Endodermal cell (in vitro differentiated cells): Measurements from ENCODE around the gene MIF4GD. TPM values are rescaled to one million over a fixed set of nuclear protein-coding genes. Genes with fewer than 3 reads are reported as not detected.

ENCODE experiments used
- DNase-seq: peaks from one replicate; pipeline ENCODE4 v3.0.0-alpha.2; 2017
- H3K27ac ChIP-seq: 2 replicates; pipeline ENCODE4 v1.5.1; 2013; ENCODE audit warnings: mild to moderate bottlenecking, low read depth, low read length, moderate library complexity
- H3K27me3 ChIP-seq: 2 replicates; pipeline ENCODE4 v1.6.1; 2013; ENCODE audit warnings: mild to moderate bottlenecking, low read length, moderate library complexity; ENCODE audit not compliant: insufficient read depth, control insufficient read depth, poor library complexity, severe bottlenecking
- H3K36me3 ChIP-seq: 2 replicates; pipeline ENCODE4 v1.7.0; 2013; ENCODE audit warnings: mild to moderate bottlenecking, low read length, moderate library complexity; ENCODE audit not compliant: control insufficient read depth, insufficient read depth
- H3K4me1 ChIP-seq: one replicate; pipeline ENCODE4 v1.7.0; 2013; ENCODE audit warnings: low read length; ENCODE audit not compliant: control insufficient read depth, insufficient read depth
- H3K4me3 ChIP-seq: 2 replicates; pipeline ENCODE4 v1.5.1; 2013; ENCODE audit warnings: mild to moderate bottlenecking, low read length, moderate library complexity
- H3K9ac ChIP-seq: 2 replicates; pipeline ENCODE4 v1.6.1; 2013; ENCODE audit warnings: mild to moderate bottlenecking, low read length, moderate library complexity; ENCODE audit not compliant: poor library complexity, severe bottlenecking; ENCODE audit errors: extremely low read depth
- H3K9me3 ChIP-seq: 2 replicates; pipeline ENCODE4 v1.6.1; 2013; ENCODE audit warnings: mild to moderate bottlenecking, low read length, moderate library complexity; ENCODE audit not compliant: control insufficient read depth
- H3K27ac Mint-ChIP-seq: 2 replicates; pipeline ENCODE4 v1.8.0; 2020; ENCODE audit warnings: mixed read lengths
- H3K27me3 Mint-ChIP-seq: 2 replicates; pipeline ENCODE4 v1.8.0; 2021; ENCODE audit warnings: mild to moderate bottlenecking, mixed read lengths; ENCODE audit not compliant: insufficient read depth
- H3K36me3 Mint-ChIP-seq: 2 replicates; pipeline ENCODE4 v1.8.0; 2020; ENCODE audit warnings: low read depth, mixed read lengths
- H3K4me1 Mint-ChIP-seq: 2 replicates; pipeline ENCODE4 v1.8.0; 2020; ENCODE audit warnings: mixed read lengths
- H3K4me3 Mint-ChIP-seq: 2 replicates; pipeline ENCODE4 v1.8.0; 2020; ENCODE audit warnings: mild to moderate bottlenecking, moderate library complexity, mixed read lengths
- H3K9me3 Mint-ChIP-seq: 2 replicates; pipeline ENCODE4 v1.8.0; 2020; ENCODE audit warnings: mild to moderate bottlenecking, mixed read lengths
- CTCF ChIP-seq: fragments of 200-600 bp; sonication (generic); conservative IDR thresholded peaks from 2 replicates; pipeline ENCODE4 v1.5.0; 2021; ENCODE audit warnings: antibody characterized with exemption, mild to moderate bottlenecking
- WGBS, 2 experiments: methylation state at CpG; one replicate each; pipeline versions ENCODE4 v1.1.5 to v1.1.7; 2013; ENCODE audit warnings: missing lambda C conversion rate in 2 of 2, mixed read lengths in 1 of 2; ENCODE audit not compliant: insufficient coverage in 1 of 2, insufficient read length in 1 of 2; 5-methylcytosine and 5-hydroxymethylcytosine counted together
- total RNA-seq, 2 donors: library from RNA; stranded (reverse); fragmentation: NEBNext Ultra II Directional in 1 of 2; extraction: Animal tissue kit (Norgen Biotek cat#: 25700) in 1 of 2; gene quantifications; 2 replicates in 1 of 2; 3 replicates in 1 of 2; pipeline ENCODE4 v1.2.1, GENCODE V29; 2021

Gene MIF4GD
- total RNA-seq, 2 donors from 2014 or later = 17.9 to 28.6 TPM

GRCh38 chr17:75241502-75241901 is 29.5 kb downstream of the MIF4GD start:
- no peak overlapping the region for H3K4me3 ChIP-seq
- DNase-seq = no peak
- WGBS, 2 experiments = 89 to 96% methylated on average over 7 to 9 of the region's 9 CpGs
- Mint-ChIP-seq H3K27me3 (no peaks in the 10 kb centered on the region), H3K27ac (no peak overlapping the region), H3K4me3 (no peak overlapping the region), H3K9me3 (no peaks in the 10 kb centered on the region), H3K36me3 (peaks cover 58% of the 10 kb centered on the region), H3K4me1 (no peaks in the 10 kb centered on the region)
- no peak overlapping the region for H3K9ac ChIP-seq
- H3K4me1 ChIP-seq = peaks cover 3% of the 10 kb centered on the region
- H3K27ac ChIP-seq = no peak overlapping the region
- no peaks in the 10 kb centered on the region for H3K9me3 ChIP-seq
- H3K36me3 ChIP-seq = peaks cover 80% of the 10 kb centered on the region
- no peak for TF ChIP-seq CTCF
- H3K27me3 ChIP-seq = no peaks in the 10 kb centered on the region

GRCh38 chr17:75241143-75241430 is 29.9 kb downstream of the MIF4GD start:
- H3K4me3 Mint-ChIP-seq = no peak overlapping the region
- DNase-seq = no peak
- H3K9me3 Mint-ChIP-seq = no peaks in the 10 kb centered on the region
- no peak overlapping the region for H3K4me3 ChIP-seq
- peaks cover 3% of the 10 kb centered on the region for H3K4me1 ChIP-seq
- H3K36me3 ChIP-seq = peaks cover 80% of the 10 kb centered on the region
- H3K36me3 Mint-ChIP-seq = peaks cover 59% of the 10 kb centered on the region
- no peaks in the 10 kb centered on the region for H3K27me3 Mint-ChIP-seq
- no peak for TF ChIP-seq CTCF
- no peaks in the 10 kb centered on the region for H3K27me3 ChIP-seq
- H3K27ac Mint-ChIP-seq = peak overlapping the region; percentile 88
- H3K4me1 Mint-ChIP-seq = no peaks in the 10 kb centered on the region
- no peak overlapping the region for H3K9ac ChIP-seq
- no peaks in the 10 kb centered on the region for H3K9me3 ChIP-seq
- 91 to 100% methylated on average over 5 to 7 of the region's 7 CpGs for WGBS, 2 experiments
- H3K27ac ChIP-seq = no peak overlapping the region

- Histone ChIP-seq H3K27ac (no peak overlapping the region), H3K27me3 (no peaks in the 10 kb centered on the region), H3K9me3 (no peaks in the 10 kb centered on the region), H3K36me3 (peaks cover 81% of the 10 kb centered on the region), H3K4me1 (peaks cover 3% of the 10 kb centered on the region), H3K4me3 (no peak overlapping the region), H3K9ac (no peak overlapping the region)
- TF ChIP-seq CTCF = peak; percentile 99
- peak; percentile 97 for DNase-seq
- Mint-ChIP-seq H3K4me1 (no peaks in the 10 kb centered on the region), H3K27me3 (no peaks in the 10 kb centered on the region), H3K36me3 (peaks cover 57% of the 10 kb centered on the region), H3K4me3 (no peak overlapping the region), H3K27ac (peak overlapping the region; percentile 88), H3K9me3 (no peaks in the 10 kb centered on the region)
- WGBS, 2 experiments = 77 to 92% methylated on average over 9 to 23 of the region's 23 CpGs
Measured at GRCh38 chr17:75240394-75241142, 30.5 kb downstream of the MIF4GD start.
